Left lobe of liver (tissue), 2 donors: ENCODE results near the gene NCDN. TPM values are rescaled to one million over a fixed set of nuclear protein-coding genes. Genes with fewer than 3 reads are reported as not detected.
A peak's percentile ranks its signal among the peaks of the same experiment; 100 is the strongest.
"Not testable (repeated sequence)": the region's sequence is repeated elsewhere in the genome, so short reads cannot be mapped to it uniquely, and the experiment has no call there.

ENCODE experiments used
- ATAC-seq: fragments of 200-7000 bp; cut with Tn5 transposase; one replicate; pipeline ENCODE4 v1.9.1; 2020; ENCODE audit warnings: mild to moderate bottlenecking, moderate library complexity
- DNase-seq: peaks from one replicate; pipeline ENCODE4 v3.0.0-alpha.2; 2020; ENCODE audit warnings: low spot score
- total RNA-seq: library from RNA; stranded (reverse); gene quantifications from one replicate; pipeline ENCODE4 v1.2.1, GENCODE V29; 2021
- donor health status: DM: no; HTN: no; CAD: no; lungs with moderate emphysema.
- donor health status: DM: no; HTN: yes; CAD: no.

Gene NCDN
- total RNA-seq, 1 donor from 2014 or later, result 7.0 TPM

DNA sequence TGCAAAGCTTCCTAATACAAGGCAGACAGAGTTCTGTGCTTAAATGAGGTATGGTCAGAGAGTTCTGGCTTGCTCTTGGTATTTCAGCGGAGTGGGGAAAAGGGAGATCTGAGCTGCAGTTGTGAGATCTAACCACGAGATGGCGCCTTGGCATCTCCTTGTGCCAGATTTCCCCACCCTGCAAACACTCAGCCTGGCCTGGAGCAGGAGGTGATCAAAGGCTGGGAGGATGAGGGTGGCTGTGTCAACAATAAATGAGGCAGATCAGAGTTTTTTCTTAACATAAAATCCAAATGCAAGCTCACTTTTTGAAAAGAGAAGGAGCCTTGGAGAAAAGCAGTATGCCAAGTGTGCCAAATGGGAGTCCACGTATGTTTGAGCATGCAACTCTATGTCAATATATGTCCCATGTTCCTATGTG is 11.4 kb downstream of the NCDN start:
- peak; percentile 71 for DNase-seq
- ATAC-seq, result peak; percentile 91

DNA sequence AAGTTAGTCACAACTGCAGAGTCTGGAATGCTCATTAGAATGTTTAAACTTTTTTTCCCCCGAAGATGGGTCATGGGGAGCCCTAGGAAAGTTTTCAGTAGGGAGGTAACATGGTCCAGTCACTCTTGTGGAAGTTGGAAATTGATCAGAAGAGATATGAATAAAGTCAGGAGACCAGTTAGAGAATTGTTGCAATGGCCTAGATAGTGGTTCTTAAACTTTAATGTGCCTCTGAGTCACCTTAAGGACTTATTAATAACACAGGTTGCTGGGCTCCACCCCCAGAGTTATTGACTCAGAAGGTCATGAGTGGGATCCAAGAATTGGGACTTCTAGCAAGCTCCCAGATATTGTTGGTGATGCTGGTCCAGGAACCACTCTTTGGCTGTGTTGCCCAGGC is 12.3 kb downstream of the NCDN start:
- no peak for ATAC-seq
- DNase-seq, result no peak

- no peak for ATAC-seq
- no peak for DNase-seq
These were observed 13.1 kb downstream of the NCDN start for GRCh38 chr1:35570589-35571137.

DNA sequence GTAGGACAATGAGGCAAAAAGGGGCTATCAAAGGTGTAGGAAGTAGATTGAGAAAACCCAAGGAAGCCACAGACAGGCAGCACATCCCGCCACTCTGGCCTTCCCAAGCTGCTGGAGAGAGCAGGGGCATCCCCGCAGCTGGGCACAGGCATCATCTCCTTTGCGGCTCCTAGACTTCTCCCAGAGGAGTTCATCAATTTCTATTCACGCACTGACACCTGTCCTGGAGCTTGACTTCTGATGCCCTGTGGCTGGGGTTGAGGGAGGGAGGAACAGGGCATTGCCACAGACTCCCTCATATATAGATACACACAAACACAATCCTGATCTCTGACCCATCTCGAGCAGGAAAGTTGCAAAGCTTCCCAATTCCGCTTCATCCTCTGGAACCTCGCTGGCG is 13.7 kb downstream of the NCDN start:
- ATAC-seq (no peak), DNase-seq (no peak)

- no peak for DNase-seq
- no peak for ATAC-seq
These were observed 14.7 kb downstream of the NCDN start for GRCh38 chr1:35572296-35572695.

DNA sequence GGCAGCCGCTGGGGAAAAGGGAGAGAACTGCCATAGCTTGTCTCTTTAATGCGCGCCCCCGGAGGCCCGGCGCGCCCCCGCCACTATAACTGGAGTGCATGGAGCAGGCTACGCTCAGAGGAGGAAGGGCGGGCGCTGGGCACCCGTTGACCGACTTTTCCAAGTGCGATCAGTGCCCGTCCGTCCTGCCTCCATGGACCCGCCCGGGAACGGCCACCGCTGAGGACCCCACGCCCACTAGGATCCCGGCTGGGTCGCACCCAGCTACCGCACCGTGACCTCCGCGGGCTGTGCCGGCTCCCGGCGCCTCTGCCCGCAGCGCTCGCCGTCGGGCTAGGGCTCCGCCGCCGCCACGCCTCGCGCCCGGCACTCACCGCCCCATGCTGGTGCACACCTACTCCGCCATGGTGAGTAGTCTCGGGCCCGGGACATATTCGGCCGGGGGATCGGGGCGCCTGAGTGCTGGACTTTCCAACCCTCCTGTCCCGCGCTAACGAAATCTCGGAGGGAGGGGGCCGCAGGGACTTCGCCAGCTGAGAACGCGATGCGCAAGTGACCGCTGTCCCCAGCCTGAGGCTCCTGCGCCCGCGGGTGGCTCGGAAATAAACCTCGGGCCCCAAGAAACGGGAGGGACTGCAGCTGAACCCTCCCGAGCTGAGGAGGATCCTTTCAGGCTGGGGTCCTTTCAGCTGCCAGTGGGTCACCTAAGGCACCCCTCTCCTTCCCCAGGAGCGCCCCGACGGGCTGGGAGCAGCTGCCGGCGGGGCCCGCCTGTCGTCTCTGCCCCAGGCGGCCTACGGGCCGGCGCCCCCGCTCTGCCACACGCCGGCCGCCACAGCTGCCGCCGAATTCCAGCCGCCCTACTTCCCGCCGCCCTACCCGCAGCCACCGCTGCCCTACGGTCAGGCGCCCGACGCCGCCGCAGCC is 15.9 kb downstream of the NCDN start, which contains the start of gene TFAP2E:
TFAP2E (plus strand) TSS at position 117 of the 927 bp plus-strand sequence; CDS start at position 381, 264 bp downstream.
- DNase-seq (no peak), ATAC-seq (peak; percentile 10)

DNA sequence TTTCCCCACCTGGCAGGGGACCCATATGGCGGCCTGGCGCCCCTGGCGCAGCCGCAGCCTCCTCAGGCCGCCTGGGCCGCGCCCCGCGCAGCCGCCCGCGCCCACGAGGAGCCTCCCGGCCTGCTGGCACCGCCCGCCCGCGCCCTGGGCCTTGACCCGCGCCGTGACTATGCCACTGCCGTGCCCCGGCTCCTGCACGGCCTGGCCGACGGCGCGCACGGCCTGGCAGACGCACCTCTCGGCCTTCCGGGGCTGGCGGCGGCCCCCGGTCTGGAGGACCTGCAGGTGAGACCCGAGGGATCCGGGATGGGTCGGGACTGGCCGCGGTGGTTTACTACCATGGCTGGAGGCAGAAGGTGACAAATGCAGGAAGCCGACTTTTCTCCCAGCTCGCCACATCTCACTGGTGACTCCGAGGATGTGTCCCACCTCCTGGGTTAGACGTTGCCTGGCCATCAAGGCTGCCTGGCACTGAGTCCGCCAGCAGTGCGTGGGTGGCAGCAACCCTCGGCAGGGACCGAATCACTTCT is 16.6 kb downstream of the NCDN start:
- ATAC-seq (no peak), DNase-seq (no peak)

DNA sequence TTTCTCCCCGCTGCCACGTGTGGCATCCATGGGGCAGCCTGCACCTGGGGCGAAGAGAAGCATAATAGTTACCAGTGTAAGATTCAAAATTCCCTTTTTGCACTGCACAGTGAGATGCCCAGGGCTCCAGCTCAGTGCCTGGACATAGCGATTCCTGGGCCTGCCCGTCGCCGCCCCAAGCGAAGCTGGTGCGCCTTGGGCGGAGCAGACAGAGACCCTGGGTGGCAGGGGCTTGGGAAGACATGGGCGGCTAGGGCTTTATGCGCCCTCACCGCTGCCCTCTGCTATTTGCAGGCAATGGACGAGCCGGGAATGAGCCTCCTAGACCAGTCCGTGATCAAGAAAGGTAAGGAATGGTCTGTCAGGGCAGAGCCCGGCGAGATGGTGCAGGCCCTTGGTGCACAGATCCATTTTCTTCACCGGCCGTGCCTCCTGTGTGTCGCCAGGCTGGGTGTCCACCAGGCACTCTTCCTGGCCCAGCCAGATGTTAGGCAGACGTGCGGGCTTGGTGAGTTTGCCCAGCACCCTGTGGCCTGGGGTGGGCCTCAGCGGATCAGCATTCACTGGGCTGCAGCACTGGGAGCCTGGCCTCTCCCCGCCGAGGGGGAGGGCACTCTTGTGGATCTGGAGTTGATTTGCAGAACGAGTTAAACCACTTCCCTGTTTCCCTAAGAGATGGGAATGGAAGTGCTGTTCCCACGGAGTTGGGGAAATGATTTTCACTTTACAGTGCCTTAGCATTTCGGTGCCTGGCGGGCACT is 17.2 kb downstream of the NCDN start:
- no peak for ATAC-seq
- no peak for DNase-seq

DNA sequence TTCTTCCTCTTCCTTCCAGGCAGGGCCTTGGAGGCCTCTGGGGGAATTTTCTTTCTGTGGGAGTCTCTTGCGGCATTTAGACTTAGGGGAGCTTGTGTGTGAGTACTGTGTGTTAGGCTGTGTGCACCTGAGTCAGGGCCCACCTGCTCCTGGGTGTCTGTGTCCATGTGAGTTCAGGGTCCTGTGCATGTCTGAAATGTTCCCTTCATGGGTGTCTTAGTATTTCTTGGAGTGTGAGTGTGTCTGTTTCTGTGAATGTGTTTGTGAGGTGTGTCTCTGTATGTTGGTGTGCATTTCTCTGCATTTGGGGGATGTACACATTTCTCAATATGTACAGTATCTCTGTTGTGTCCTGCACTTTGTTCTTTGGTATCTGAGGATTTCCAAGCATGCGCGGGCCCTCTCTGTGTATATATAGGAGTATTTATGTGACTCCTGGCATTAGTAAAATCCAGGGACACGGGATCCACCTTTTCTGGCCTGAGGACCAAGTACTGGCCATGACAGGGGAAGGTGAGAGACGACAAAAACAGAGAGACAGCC is 17.9 kb downstream of the NCDN start:
- ATAC-seq (no peak), DNase-seq (no peak)

- DNase-seq (no peak), ATAC-seq (no peak)
These were observed 18.6 kb downstream of the NCDN start for GRCh38 chr1:35576061-35576765.

GRCh38 chr1:35576766-35577070 is 19.1 kb downstream of the NCDN start:
- DNase-seq, result not testable (repeated sequence)

GRCh38 chr1:35577071-35577998 is 19.7 kb downstream of the NCDN start:
- DNase-seq, result no peak
- ATAC-seq, result peak; percentile 71

More at GRCh38 chr1:35576766-35577070, 19.1 kb downstream of the NCDN start:
- not testable (repeated sequence) for ATAC-seq

DNA sequence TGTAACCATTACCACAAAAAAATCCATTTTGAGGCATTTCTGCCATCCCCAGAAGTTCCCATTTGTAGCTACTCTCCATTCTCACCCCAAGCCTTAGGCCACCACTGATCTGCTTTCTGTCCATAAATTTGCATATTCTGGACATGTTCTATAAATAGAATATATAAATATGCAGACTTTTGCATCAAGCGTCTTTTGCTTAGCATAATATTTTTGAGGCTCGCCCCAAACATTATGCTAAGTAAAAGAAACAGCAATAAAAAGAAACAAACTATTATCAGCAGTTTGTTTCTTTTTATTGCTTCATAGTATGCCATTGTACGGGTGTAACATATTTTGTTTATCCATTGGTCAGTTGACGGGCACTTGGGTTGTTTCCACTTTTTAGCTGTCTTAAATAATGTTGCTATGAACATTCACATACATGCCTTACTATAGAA is 23.4 kb downstream of the NCDN start:
- ATAC-seq (no peak), DNase-seq (no peak)

GRCh38 chr1:35581621-35582020 is 24.0 kb downstream of the NCDN start:
- not testable (repeated sequence) for DNase-seq, ATAC-seq

- DNase-seq (no peak), ATAC-seq (no peak)
These were observed 27.7 kb downstream of the NCDN start for GRCh38 chr1:35585281-35585680.

DNA sequence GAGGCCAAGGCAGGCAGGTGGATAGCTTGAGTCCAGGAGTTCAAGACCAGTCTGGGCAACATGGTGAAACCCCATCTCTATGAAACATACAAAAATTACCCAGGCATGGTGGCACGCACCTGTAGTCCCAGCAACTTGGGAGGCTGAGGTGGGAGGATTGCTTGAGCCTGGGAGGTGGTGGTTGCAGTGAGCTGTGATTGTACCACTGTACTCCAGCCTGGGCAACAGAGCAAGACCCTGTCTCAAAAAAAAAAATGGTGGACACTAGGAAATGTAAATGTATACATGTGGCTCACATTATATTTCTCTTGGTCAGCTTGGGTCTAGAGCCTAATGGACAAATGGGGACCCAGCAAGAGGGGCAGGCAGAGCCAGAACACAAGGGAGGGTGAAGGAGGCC is 28.2 kb downstream of the NCDN start:
- DNase-seq, ATAC-seq: not testable (repeated sequence)

- no peak for ATAC-seq
- DNase-seq, result no peak
These were observed 29.2 kb downstream of the NCDN start for GRCh38 chr1:35586808-35587207.

DNA sequence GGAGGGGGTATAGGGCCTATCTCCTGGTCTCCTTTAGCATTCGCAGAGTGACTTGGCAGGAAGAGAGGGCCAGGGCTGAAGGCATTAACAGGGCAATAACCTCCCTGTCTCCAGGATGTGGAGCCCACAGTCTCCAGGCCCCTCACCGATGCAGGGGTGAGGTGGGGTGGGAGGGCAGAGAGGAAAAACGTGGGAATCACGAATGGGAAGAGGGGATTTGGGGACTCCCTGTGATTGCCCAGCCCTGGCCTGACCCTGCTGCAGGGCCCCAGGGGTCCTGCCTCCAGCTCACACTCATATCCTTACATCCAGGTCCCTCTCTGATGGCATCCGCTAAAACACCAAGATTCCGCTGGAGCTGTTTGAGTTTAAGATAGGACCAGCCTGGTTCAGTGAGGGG is 30.1 kb downstream of the NCDN start:
- ATAC-seq, result no peak
- DNase-seq, result no peak

DNA sequence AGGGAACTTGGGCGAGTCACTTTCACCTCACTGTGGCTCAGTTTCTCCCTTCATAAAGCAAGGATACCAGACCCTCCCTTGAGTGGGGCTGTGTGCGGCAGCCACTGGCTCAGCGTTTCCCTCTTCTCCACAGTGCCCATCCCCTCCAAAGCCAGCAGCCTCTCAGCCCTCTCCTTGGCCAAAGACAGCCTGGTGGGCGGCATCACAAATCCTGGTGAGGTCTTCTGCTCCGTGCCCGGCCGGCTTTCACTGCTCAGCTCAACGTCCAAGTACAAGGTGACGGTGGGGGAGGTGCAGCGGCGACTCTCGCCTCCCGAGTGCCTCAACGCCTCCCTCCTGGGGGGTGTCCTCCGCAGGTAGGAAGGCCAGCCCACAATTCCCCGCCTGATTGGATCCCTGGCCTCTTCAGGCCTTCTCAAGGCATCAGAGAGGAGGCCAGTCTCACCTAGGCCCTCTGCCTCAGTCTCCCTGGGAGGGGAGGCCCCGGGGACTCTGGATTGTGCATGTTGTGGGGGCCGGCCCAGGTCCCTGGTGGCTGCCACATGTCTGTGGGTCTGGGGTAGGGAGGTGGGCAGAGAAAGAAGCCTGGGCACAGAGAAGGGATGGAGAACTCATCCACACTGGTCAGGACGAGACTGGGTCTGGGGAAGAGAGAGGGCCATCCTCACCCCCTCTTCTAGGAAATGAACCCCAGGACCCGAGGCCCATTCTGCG is 30.8 kb downstream of the NCDN start:
- ATAC-seq, result no peak
- DNase-seq, result no peak
